GM18868 (cell line): ENCODE results near the gene OTUD3.

ENCODE experiments used
- ATAC-seq: cut with Tn5 transposase; IDR thresholded peaks from one replicate; pipeline ENCODE4 v1.9.1; 2021; ENCODE audit warnings: mild to moderate bottlenecking, moderate library complexity; ENCODE audit not compliant: unreplicated experiment

OTUD3 gene

GRCh38 chr1:19946971-19947370, 64.8 kb downstream of the OTUD3 start:
- no peak for ATAC-seq

DNA sequence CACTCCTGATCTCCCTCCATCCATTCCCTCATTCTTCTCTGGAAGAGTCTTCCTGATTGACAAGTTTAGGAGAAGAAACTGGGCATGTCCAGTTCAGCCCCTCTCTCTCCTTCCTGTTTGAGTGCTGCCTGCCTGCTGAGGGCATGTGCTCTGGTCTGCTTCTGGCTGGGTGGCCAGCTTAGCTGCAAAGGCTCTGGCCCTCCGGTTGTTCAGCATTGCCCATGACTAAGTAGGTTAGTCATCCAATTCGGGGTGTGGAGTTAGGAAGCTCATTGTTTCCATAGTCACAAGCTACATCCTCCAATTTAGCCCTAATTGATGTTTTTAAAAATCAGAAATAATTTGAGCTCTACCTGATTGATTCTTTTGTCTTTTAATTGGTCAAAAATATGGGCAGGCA, 66.8 kb downstream of the OTUD3 start:
- ATAC-seq: no peak

GRCh38 chr1:19954059-19954458, 71.9 kb downstream of the OTUD3 start:
- no peak for ATAC-seq

DNA sequence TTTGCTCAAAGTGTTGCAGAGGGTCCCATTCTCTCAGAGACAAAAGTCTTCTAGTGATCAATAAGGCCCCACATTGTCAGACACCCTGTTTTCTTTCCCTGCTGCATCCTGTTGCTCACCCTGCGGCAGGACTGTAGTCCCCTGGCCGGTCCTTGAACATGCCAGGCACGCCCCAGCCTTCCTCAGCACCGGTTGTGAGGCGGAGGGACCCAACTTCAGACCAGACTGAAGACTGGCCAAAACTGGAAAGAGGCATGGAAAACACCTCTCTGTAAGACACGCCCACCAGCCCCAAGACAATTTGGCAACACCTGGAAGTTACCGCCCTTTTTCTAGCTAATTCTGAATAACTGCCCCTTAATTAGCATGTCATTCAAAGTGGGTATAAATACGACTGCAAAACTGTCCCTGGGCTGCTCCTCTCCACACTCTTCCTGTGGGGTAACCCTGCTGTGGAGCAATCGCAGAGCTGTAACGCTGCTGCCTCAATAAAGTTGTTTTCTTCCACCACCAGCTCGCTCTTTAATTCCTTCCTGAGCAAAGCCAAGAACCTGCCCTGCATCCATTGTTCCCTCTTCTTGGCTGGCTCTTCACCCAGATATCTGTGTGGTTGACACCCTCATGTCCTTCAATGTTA, 73.5 kb downstream of the OTUD3 start:
- ATAC-seq: no peak

GRCh38 chr1:19957779-19958178, 75.6 kb downstream of the OTUD3 start:
- ATAC-seq: no peak

DNA sequence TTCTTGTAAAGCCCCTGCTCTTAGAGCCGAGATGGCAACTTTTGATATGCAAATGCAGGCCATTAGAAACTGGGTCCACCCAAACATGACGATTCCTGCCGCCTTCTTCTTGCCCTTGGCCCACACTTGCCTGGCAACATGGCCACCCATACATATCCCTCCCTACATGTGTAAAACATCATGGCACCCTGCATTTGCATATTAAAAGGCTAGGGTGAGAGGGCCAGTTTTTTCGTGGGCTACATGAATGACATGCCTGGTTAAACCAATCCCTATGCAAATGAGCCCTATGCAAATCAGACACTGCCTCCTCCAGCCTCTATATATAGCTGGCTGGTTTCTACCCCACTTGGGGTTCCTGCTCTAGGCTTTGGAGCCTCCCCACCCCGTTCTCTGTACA, 78.4 kb downstream of the OTUD3 start:
- ATAC-seq: no peak
